HEK293 (cell line): Measurements from ENCODE around the gene TPM2.

Experiments used
- CTCF ChIA-PET: fragments of 350-600 bp; formaldehyde crosslinking; extraction: SDS; loops from one replicate; lab custom pipeline; 2021; ENCODE audit warnings: antibody characterized with exemption; lab: Yijun Ruan, JAX
- POLR2A ChIA-PET: fragments of 300-600 bp; formaldehyde crosslinking; extraction: SDS; loops from one replicate; lab custom pipeline; 2020; ENCODE audit warnings: antibody characterized with exemption, inconsistent platforms; lab: Yijun Ruan, JAX
- H3K27ac ChIP-seq: fragments of 200-500 bp; sonication (Bioruptor generic); 2 replicates; pipeline ENCODE4 v1.5.1; 2014; ENCODE audit warnings: low read depth, low read length, control low read depth, inconsistent platforms; ENCODE audit errors: extremely low read depth
- H3K36me3 ChIP-seq, 2 experiments: fragments of 200-500 bp in 1 of 2; sonication (Bioruptor generic) in 1 of 2; 1 replicate in 1 of 2; 2 replicates in 1 of 2; pipeline ENCODE4 v1.5.1; 2014 to 2017; ENCODE audit warnings: inconsistent platforms in 2 of 2, low read length in 2 of 2; ENCODE audit not compliant: control insufficient read depth in 2 of 2, insufficient read depth in 1 of 2
- H3K4me1 ChIP-seq: fragments of 200-500 bp; sonication (Bioruptor generic); 2 replicates; pipeline ENCODE4 v1.5.1; 2014; ENCODE audit warnings: mild to moderate bottlenecking, low read length, inconsistent platforms; ENCODE audit not compliant: control insufficient read depth, insufficient read depth
- H3K4me3 ChIP-seq: 2 replicates; pipeline ENCODE4 v1.5.1; 2011; ENCODE audit warnings: low read depth, mild to moderate bottlenecking, control low read depth, low read length, moderate library complexity
- H3K9me3 ChIP-seq: fragments of 200-500 bp; sonication (Bioruptor generic); 2 replicates; pipeline ENCODE4 v1.5.1; 2014; ENCODE audit warnings: low read depth, low read length, inconsistent platforms; ENCODE audit not compliant: control insufficient read depth, insufficient read depth
- GLI2 ChIP-seq: fragments of 450-650 bp; formaldehyde crosslinking; IDR thresholded peaks from 2 replicates; pipeline ENCODE4; 2017; ENCODE audit warnings: missing biosample characterization, missing genetic modification characterization, low read depth, borderline replicate concordance
- INSM2 ChIP-seq: fragments of 450-650 bp; formaldehyde crosslinking; IDR thresholded peaks from 2 replicates; pipeline ENCODE4 v1.5.1; 2016; ENCODE audit warnings: missing biosample characterization, missing genetic modification characterization
- MYNN ChIP-seq: fragments of 450-650 bp; formaldehyde crosslinking; IDR thresholded peaks from 2 replicates; pipeline ENCODE4 v1.5.1; 2016; ENCODE audit warnings: missing biosample characterization, missing genetic modification characterization, borderline replicate concordance
- PRDM1 ChIP-seq: fragments of 450-650 bp; formaldehyde crosslinking; IDR thresholded peaks from 2 replicates; pipeline ENCODE4; 2016; ENCODE audit warnings: missing biosample characterization, missing genetic modification characterization
- SALL2 ChIP-seq: fragments of 450-650 bp; formaldehyde crosslinking; IDR thresholded peaks from 2 replicates; pipeline ENCODE4 v1.5.0; 2017; ENCODE audit warnings: missing biosample characterization, mild to moderate bottlenecking, missing genetic modification characterization, borderline replicate concordance
- WT1 ChIP-seq: fragments of 450-650 bp; formaldehyde crosslinking; IDR thresholded peaks from 2 replicates; pipeline ENCODE4 v1.5.1; 2016; ENCODE audit warnings: missing biosample characterization, missing genetic modification characterization
- ZBTB11 ChIP-seq: fragments of 450-650 bp; formaldehyde crosslinking; conservative IDR thresholded peaks from 2 replicates; pipeline ENCODE4 v1.5.1; 2016; ENCODE audit warnings: low read depth, missing biosample characterization, missing genetic modification characterization
- ZFP37 ChIP-seq: fragments of 450-650 bp; formaldehyde crosslinking; IDR thresholded peaks from 2 replicates; pipeline ENCODE4 v1.5.1; 2016; ENCODE audit warnings: missing biosample characterization, missing genetic modification characterization
- ZFP69B ChIP-seq: fragments of 450-650 bp; formaldehyde crosslinking; IDR thresholded peaks from 2 replicates; pipeline ENCODE4 v1.5.1; 2016; ENCODE audit warnings: missing biosample characterization, missing genetic modification characterization
- ZNF138 ChIP-seq: fragments of 450-650 bp; formaldehyde crosslinking; IDR thresholded peaks from 2 replicates; pipeline ENCODE4 v1.5.1; 2016; ENCODE audit warnings: missing biosample characterization, missing genetic modification characterization, borderline replicate concordance
- ZNF148 ChIP-seq: fragments of 450-650 bp; formaldehyde crosslinking; IDR thresholded peaks from 2 replicates; pipeline ENCODE4 v1.5.0; 2017; ENCODE audit warnings: missing biosample characterization, missing genetic modification characterization, borderline replicate concordance
- ZNF221 ChIP-seq: fragments of 450-650 bp; formaldehyde crosslinking; IDR thresholded peaks from 2 replicates; pipeline ENCODE4 v1.5.1; 2017; ENCODE audit warnings: missing biosample characterization, missing genetic modification characterization, borderline replicate concordance
- ZNF239 ChIP-seq: fragments of 450-650 bp; formaldehyde crosslinking; IDR thresholded peaks from 2 replicates; pipeline ENCODE4 v1.5.1; 2016; ENCODE audit warnings: missing biosample characterization, missing genetic modification characterization
- ZNF248 ChIP-seq: fragments of 450-650 bp; formaldehyde crosslinking; IDR thresholded peaks from 2 replicates; pipeline ENCODE4 v1.5.1; 2017; ENCODE audit warnings: missing biosample characterization, missing genetic modification characterization
- ZNF366 ChIP-seq: fragments of 450-650 bp; formaldehyde crosslinking; conservative IDR thresholded peaks from 2 replicates; pipeline ENCODE4 v1.5.1; 2016; ENCODE audit warnings: missing biosample characterization, missing genetic modification characterization
- ZNF514 ChIP-seq: fragments of 450-650 bp; formaldehyde crosslinking; IDR thresholded peaks from 2 replicates; pipeline ENCODE4 v1.5.1; 2016; ENCODE audit warnings: missing biosample characterization, missing genetic modification characterization
- ZNF571 ChIP-seq: fragments of 450-650 bp; formaldehyde crosslinking; IDR thresholded peaks from 2 replicates; pipeline ENCODE4 v1.5.0; 2017; ENCODE audit warnings: missing biosample characterization, missing genetic modification characterization
- ZNF660 ChIP-seq: fragments of 450-650 bp; IDR thresholded peaks from 2 replicates; pipeline ENCODE4 v1.5.1; 2018; ENCODE audit warnings: missing biosample characterization, mild to moderate bottlenecking, missing genetic modification characterization
- ZNF701 ChIP-seq: fragments of 450-650 bp; formaldehyde crosslinking; IDR thresholded peaks from 2 replicates; pipeline ENCODE4 v1.5.1; 2016; ENCODE audit warnings: missing biosample characterization, missing genetic modification characterization

Gene TPM2

GRCh38 chr9:35714123-35714522 lies 24.4 kb upstream of the TPM2 start:
- H3K36me3 ChIP-seq, result peaks cover 13 to 91% of the 10 kb centered on the region in 2 experiments
- no peak overlapping the region for H3K27ac ChIP-seq
- no peaks in the 10 kb centered on the region for H3K9me3 ChIP-seq
- ChIA-PET POLR2A (interaction anchor here (1.2 to 1.4 kb wide), 2 partner anchors 19 to 27 kb away, joined by 3 read pairs; no protein-coding TSS in a partner anchor), CTCF (interaction anchor here (0.6 to 2.7 kb wide), 5 partner anchors 18 to 197 kb away, joined by 3 to 13 read pairs (median 3); no protein-coding TSS in a partner anchor)
- no peak for TF ChIP-seq GLI2 (tag by site-specific recombination)
- TF ChIP-seq ZFP37, result no peak
- TF ChIP-seq ZNF221, result no peak
- TF ChIP-seq ZBTB11 (tag by site-specific recombination), result no peak
- TF ChIP-seq ZNF660 (tag by site-specific recombination), result no peak
- TF ChIP-seq ZNF571 (tag by site-specific recombination), result no peak
- no peak for TF ChIP-seq ZNF248 (tag by site-specific recombination)
- no peak for TF ChIP-seq INSM2
- TF ChIP-seq ZNF514 (tag by site-specific recombination), result no peak
- TF ChIP-seq WT1 (tag by site-specific recombination), result no peak
- no peak for TF ChIP-seq ZNF138
- no peak for TF ChIP-seq ZNF148
- no peak for TF ChIP-seq ZFP69B
- TF ChIP-seq SALL2, result no peak
- TF ChIP-seq ZNF701 (tag by site-specific recombination), result no peak
- TF ChIP-seq, all 188 proteins: peak for 0
- Histone ChIP-seq H3K4me1 (no peaks in the 10 kb centered on the region), H3K4me3 (no peak overlapping the region)

- Histone ChIP-seq H3K27ac (no peak overlapping the region), H3K36me3 (peaks cover 18 to 91% of the 10 kb centered on the region in 2 experiments), H3K4me3 (no peak overlapping the region), H3K4me1 (no peaks in the 10 kb centered on the region), H3K9me3 (no peaks in the 10 kb centered on the region)
- ChIA-PET CTCF (interaction anchor here (0.6 to 6.4 kb wide), 7 partner anchors 17 to 198 kb away, joined by 3 to 47 read pairs (median 4); no protein-coding TSS in a partner anchor), POLR2A (interaction anchor here (1.1 to 1.4 kb wide), 2 partner anchors 19 to 22 kb away, joined by 3 to 6 read pairs; no protein-coding TSS in a partner anchor)
- peak; percentile 71 for TF ChIP-seq PRDM1 (tag by site-specific recombination)
- peak; percentile 88 for TF ChIP-seq ZNF366
- no peak for TF ChIP-seq ZNF239 (tag by site-specific recombination)
- TF ChIP-seq MYNN (tag by site-specific recombination), result no peak
Measured at GRCh38 chr9:35713578-35713977, 23.9 kb upstream of the TPM2 start.
